Smooth muscle cell (in vitro differentiated cells): ENCODE measurements around the gene WDR6. TPM values are rescaled to one million over a fixed set of nuclear protein-coding genes. Genes with fewer than 3 reads are reported as not detected.
A peak's percentile ranks its signal among the peaks of the same experiment; 100 is the strongest.

Experiments
- DNase-seq: peaks from one replicate; lab custom pipeline; 2025; ENCODE audit not compliant: unreplicated experiment; lab: John Stamatoyannopoulos, UW
- H2AFZ ChIP-seq: fragments of 200-600 bp; sonication (generic); 2 replicates; pipeline ENCODE4 v1.6.0; 2016; ENCODE audit warnings: antibody characterized with exemption, low read depth, mild to moderate bottlenecking
- H3F3A ChIP-seq: fragments of 200-600 bp; sonication (generic); 2 replicates; pipeline ENCODE4 v1.6.0; 2017; ENCODE audit warnings: antibody characterized with exemption, low read depth
- H3K27ac ChIP-seq: fragments of 200-600 bp; sonication (generic); 2 replicates; pipeline ENCODE4 v1.5.1; 2016; ENCODE audit warnings: low read depth, mild to moderate bottlenecking
- H3K27me3 ChIP-seq: fragments of 200-600 bp; sonication (generic); 2 replicates; pipeline ENCODE4 v1.6.1; 2016; ENCODE audit warnings: low read depth, mild to moderate bottlenecking
- H3K36me3 ChIP-seq: fragments of 200-600 bp; sonication (generic); 2 replicates; pipeline ENCODE4 v1.5.1; 2016; ENCODE audit warnings: low read depth
- H3K4me1 ChIP-seq: fragments of 200-600 bp; sonication (generic); 2 replicates; pipeline ENCODE4 v1.5.1; 2016; ENCODE audit warnings: low read depth
- H3K4me2 ChIP-seq: fragments of 200-600 bp; sonication (generic); 2 replicates; pipeline ENCODE4 v1.6.0; 2016; ENCODE audit warnings: mild to moderate bottlenecking
- H3K4me3 ChIP-seq: fragments of 200-600 bp; sonication (generic); 2 replicates; pipeline ENCODE4 v1.5.1; 2016; ENCODE audit warnings: mild to moderate bottlenecking
- H3K79me2 ChIP-seq: fragments of 200-600 bp; sonication (generic); 2 replicates; pipeline ENCODE4 v1.6.0; 2016; ENCODE audit warnings: low read depth, mild to moderate bottlenecking
- H3K9ac ChIP-seq: fragments of 200-600 bp; sonication (generic); 2 replicates; pipeline ENCODE4 v1.6.0; 2016; ENCODE audit warnings: low read depth
- H3K9me3 ChIP-seq: fragments of 200-600 bp; sonication (generic); replicated peaks from 2 replicates; pipeline ENCODE4 v1.5.1; 2016; ENCODE audit warnings: low read depth
- H4K20me1 ChIP-seq: fragments of 200-600 bp; sonication (generic); 2 replicates; pipeline ENCODE4 v1.6.0; 2016; ENCODE audit warnings: low read depth
- WGBS: methylation state at CpG from one replicate; pipeline ENCODE4 v1.1.7; 2016; ENCODE audit warnings: low lambda C conversion rate; 5-methylcytosine and 5-hydroxymethylcytosine counted together
- polyA plus RNA-seq: library from polyadenylated mRNA; unstranded; fragments of >200 nt; fragmentation: Nextera tagmentation; extraction: Ambion mirVana; gene quantifications from 2 replicates; pipeline ENCODE4 v1.2.1, GENCODE V29; 2016
- total RNA-seq: library from RNA; depleted of rRNA; stranded (reverse); fragments of >200 nt; gene quantifications from 2 replicates; pipeline ENCODE4 v1.2.3, GENCODE V29; 2014
- TF ChIP-seq, protein P1 (sequence below): fragments of 200-600 bp; sonication (generic); IDR thresholded peaks from 2 replicates; pipeline ENCODE4 v1.5.1; 2017; ENCODE audit warnings: borderline replicate concordance, mild to moderate bottlenecking, antibody characterized with exemption; ENCODE audit not compliant: insufficient read depth, poor library complexity, severe bottlenecking

WDR6 gene, protein sequence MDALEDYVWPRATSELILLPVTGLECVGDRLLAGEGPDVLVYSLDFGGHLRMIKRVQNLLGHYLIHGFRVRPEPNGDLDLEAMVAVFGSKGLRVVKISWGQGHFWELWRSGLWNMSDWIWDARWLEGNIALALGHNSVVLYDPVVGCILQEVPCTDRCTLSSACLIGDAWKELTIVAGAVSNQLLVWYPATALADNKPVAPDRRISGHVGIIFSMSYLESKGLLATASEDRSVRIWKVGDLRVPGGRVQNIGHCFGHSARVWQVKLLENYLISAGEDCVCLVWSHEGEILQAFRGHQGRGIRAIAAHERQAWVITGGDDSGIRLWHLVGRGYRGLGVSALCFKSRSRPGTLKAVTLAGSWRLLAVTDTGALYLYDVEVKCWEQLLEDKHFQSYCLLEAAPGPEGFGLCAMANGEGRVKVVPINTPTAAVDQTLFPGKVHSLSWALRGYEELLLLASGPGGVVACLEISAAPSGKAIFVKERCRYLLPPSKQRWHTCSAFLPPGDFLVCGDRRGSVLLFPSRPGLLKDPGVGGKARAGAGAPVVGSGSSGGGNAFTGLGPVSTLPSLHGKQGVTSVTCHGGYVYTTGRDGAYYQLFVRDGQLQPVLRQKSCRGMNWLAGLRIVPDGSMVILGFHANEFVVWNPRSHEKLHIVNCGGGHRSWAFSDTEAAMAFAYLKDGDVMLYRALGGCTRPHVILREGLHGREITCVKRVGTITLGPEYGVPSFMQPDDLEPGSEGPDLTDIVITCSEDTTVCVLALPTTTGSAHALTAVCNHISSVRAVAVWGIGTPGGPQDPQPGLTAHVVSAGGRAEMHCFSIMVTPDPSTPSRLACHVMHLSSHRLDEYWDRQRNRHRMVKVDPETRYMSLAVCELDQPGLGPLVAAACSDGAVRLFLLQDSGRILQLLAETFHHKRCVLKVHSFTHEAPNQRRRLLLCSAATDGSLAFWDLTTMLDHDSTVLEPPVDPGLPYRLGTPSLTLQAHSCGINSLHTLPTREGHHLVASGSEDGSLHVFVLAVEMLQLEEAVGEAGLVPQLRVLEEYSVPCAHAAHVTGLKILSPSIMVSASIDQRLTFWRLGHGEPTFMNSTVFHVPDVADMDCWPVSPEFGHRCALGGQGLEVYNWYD
- total RNA-seq (61.8 and 72.8 TPM in 2 replicates), polyA plus RNA-seq (86.8 and 115 TPM in 2 replicates)

DNA sequence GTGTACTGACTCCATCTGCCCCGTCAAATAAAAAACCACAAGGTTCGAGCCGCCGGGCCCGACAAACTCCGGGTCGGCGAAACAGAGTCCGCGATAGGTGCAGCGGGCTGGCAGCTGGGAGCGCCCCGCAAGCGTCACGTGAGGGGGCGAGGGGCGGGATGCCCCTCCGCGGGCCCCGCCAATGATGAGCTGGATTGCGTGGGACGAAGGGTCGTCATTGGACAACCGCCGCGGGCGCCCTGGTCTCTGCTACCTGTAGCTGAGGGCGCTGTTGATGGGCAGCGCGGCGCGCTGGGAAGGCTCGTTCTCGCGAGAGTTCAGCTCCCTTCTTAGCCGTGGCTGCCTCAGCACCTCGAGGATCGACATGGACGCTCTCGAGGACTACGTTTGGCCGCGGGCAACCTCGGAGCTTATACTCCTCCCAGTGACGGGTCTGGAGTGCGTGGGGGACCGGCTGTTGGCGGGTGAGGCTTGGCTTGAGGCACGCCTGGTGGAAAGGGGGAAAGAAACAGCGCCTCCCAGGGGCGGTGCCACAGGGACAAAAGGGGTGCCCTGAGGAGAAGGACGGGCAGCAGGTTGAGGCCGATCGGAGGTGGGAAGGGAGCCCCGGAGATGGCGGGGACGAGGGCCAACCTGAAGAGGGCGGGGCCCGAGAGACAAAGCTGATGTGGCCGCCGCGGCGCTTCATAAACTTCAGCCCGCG is at the start of gene WDR6:
Gene WDR6 (plus strand): TSS at position 324 of the 703 bp plus-strand sequence. CDS start 41 bp downstream, at position 365.
- Histone ChIP-seq H3K4me1 (peaks cover 12% of the 10 kb centered on the region), H4K20me1 (peaks cover 43% of the 10 kb centered on the region), H3K4me2 (peak within 1 kb of the TSS; percentile 91), H3F3A (peaks cover 4% of the 10 kb centered on the region), H3K27me3 (no peaks in the 10 kb centered on the region), H3K4me3 (peak within 1 kb of the TSS; percentile 66), H3K9ac (peak within 1 kb of the TSS; percentile 91), H2AFZ (peak within 1 kb of the TSS; percentile 65), H3K36me3 (no peaks in the 10 kb centered on the region), H3K79me2 (peaks cover 48% of the 10 kb centered on the region), H3K27ac (peak within 1 kb of the TSS; percentile 90), H3K9me3 (no peaks in the 10 kb centered on the region)
- TF ChIP-seq, protein P1, sequence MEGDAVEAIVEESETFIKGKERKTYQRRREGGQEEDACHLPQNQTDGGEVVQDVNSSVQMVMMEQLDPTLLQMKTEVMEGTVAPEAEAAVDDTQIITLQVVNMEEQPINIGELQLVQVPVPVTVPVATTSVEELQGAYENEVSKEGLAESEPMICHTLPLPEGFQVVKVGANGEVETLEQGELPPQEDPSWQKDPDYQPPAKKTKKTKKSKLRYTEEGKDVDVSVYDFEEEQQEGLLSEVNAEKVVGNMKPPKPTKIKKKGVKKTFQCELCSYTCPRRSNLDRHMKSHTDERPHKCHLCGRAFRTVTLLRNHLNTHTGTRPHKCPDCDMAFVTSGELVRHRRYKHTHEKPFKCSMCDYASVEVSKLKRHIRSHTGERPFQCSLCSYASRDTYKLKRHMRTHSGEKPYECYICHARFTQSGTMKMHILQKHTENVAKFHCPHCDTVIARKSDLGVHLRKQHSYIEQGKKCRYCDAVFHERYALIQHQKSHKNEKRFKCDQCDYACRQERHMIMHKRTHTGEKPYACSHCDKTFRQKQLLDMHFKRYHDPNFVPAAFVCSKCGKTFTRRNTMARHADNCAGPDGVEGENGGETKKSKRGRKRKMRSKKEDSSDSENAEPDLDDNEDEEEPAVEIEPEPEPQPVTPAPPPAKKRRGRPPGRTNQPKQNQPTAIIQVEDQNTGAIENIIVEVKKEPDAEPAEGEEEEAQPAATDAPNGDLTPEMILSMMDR: peak; percentile 36
- peak; percentile 88 for DNase-seq
- under 1% methylated on average over 59 of the region's 65 CpGs for WGBS

DNA sequence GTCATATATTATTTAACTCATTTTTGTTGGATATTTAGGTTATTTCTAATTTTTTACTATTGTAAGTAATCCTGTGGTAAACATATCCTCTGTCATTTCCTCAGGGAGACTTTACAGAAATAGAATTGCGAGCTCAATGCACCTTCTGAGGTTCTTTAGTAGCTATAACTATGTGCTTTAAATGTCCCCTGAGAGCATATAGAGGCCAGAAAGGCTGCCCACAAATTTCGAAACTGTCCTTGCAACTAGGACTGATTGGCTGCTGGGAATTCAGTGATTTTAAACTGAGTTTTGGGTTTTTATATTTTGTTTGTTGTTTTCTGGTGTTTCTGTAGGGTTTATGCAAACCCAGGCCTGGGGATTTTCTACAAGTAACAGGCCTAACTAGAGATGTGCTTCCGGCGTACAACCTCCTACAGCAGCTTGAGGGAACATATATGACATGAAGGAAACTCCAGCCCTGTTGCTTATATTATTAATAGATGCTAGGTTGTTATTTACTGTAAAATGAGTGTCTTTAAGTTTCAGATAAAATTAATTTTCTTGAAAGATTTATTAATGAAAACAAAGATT is 46.3 kb upstream of the WDR6 start:
- Histone ChIP-seq H3K9ac (no peak overlapping the region), H3K79me2 (peaks cover 27% of the 10 kb centered on the region), H4K20me1 (peaks cover 54% of the 10 kb centered on the region), H3K27me3 (no peaks in the 10 kb centered on the region), H3F3A (no peaks in the 10 kb centered on the region), H3K4me3 (no peak overlapping the region), H3K4me1 (no peaks in the 10 kb centered on the region), H2AFZ (no peak overlapping the region), H3K9me3 (no peaks in the 10 kb centered on the region), H3K27ac (no peak overlapping the region), H3K4me2 (no peak overlapping the region), H3K36me3 (peaks cover 5% of the 10 kb centered on the region)
- TF ChIP-seq, protein P1: no peak
- no peak for DNase-seq
- 76% methylated on average over 4 of the region's 4 CpGs for WGBS

DNA sequence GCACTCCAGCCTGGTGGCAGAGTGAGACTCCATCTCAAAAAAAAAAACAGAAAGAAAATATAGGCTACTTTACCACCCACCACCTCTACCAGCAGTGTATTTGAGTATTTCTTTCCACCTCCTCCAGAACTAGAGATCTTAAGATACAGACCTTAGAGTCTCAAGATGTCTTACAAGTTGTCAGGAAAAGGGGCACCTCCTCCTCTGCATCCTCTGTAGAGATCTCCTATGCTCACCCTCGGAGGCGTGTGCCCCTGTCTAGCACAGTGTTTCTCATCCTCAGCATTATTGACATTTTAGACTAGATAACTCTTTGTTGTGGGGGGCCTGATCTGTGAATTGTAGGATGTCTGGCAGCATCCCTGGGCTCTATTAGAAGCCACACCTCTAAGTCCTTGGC is 44.9 kb upstream of the WDR6 start:
- TF ChIP-seq, protein P1: no peak

More for the DNA sequence above, 44.9 kb upstream of the WDR6 start:
- Histone ChIP-seq H3K9me3 (no peaks in the 10 kb centered on the region), H3K79me2 (peaks cover 22% of the 10 kb centered on the region), H3K9ac (no peak overlapping the region), H3K27me3 (no peaks in the 10 kb centered on the region), H3K4me3 (no peak overlapping the region), H3K36me3 (peaks cover 5% of the 10 kb centered on the region), H3K4me2 (no peak overlapping the region), H2AFZ (no peak overlapping the region), H4K20me1 (peaks cover 60% of the 10 kb centered on the region), H3K27ac (no peak overlapping the region), H3F3A (no peaks in the 10 kb centered on the region), H3K4me1 (no peaks in the 10 kb centered on the region)
- WGBS: 96% methylated on average over 2 of the region's 2 CpGs
- no peak for DNase-seq
